ENCODE data around the gene ZMYND12.

Gene ZMYND12

GRCh38 chr1:42418516-42418915 is 37.3 kb downstream of the ZMYND12 start:
- H3K4me3 ChIP-seq (ENCODE audit: insufficient read depth, low read length, poor library complexity, severe bottlenecking): no peak overlapping the region
- no peaks in the 10 kb centered on the region for H3K9me3 ChIP-seq (ENCODE audit: insufficient read depth, low read length)
- H3K9ac ChIP-seq (ENCODE audit: low read length): no peak overlapping the region
- H3K27me3 ChIP-seq (ENCODE audit: low read length): no peaks in the 10 kb centered on the region
- H3K4me2 ChIP-seq (ENCODE audit: low read depth, low read length, poor library complexity, severe bottlenecking): no peak overlapping the region
- no peaks in the 10 kb centered on the region for H3K79me2 ChIP-seq (ENCODE audit: insufficient read depth, low read length)
- H3K36me3 ChIP-seq (ENCODE audit: low read length): no peaks in the 10 kb centered on the region
- H3K9me2 ChIP-seq (replicated peaks; ENCODE audit: insufficient read depth, low read length): no peaks in the 10 kb centered on the region
- H3K27ac ChIP-seq (ENCODE audit: low read depth, low read length): no peak overlapping the region
- H4K20me1 ChIP-seq (ENCODE audit: low read depth, low read length): no peaks in the 10 kb centered on the region
- TF ChIP-seq, protein P1, sequence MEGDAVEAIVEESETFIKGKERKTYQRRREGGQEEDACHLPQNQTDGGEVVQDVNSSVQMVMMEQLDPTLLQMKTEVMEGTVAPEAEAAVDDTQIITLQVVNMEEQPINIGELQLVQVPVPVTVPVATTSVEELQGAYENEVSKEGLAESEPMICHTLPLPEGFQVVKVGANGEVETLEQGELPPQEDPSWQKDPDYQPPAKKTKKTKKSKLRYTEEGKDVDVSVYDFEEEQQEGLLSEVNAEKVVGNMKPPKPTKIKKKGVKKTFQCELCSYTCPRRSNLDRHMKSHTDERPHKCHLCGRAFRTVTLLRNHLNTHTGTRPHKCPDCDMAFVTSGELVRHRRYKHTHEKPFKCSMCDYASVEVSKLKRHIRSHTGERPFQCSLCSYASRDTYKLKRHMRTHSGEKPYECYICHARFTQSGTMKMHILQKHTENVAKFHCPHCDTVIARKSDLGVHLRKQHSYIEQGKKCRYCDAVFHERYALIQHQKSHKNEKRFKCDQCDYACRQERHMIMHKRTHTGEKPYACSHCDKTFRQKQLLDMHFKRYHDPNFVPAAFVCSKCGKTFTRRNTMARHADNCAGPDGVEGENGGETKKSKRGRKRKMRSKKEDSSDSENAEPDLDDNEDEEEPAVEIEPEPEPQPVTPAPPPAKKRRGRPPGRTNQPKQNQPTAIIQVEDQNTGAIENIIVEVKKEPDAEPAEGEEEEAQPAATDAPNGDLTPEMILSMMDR (IDR thresholded peaks at IDR 0.05; ENCODE audit: insufficient read depth, low read length, poor library complexity, severe bottlenecking): no peak
- TF ChIP-seq EZH2phosphoT487 (conservative IDR thresholded peaks at IDR 0.05; ENCODE audit: low read length): no peak
- no peaks in the 10 kb centered on the region for H3F3A ChIP-seq (ENCODE audit: insufficient read depth)
- no peak overlapping the region for H2AFZ ChIP-seq (ENCODE audit: low read depth, low read length, severe bottlenecking)

- no peak overlapping the region for H3K27ac ChIP-seq (ENCODE audit: low read depth, low read length)
- H3K9ac ChIP-seq (ENCODE audit: low read length): no peak overlapping the region
- H3K9me2 ChIP-seq (replicated peaks; ENCODE audit: insufficient read depth, low read length): no peaks in the 10 kb centered on the region
- H3K79me2 ChIP-seq (ENCODE audit: insufficient read depth, low read length): no peaks in the 10 kb centered on the region
- no peaks in the 10 kb centered on the region for H3K36me3 ChIP-seq (ENCODE audit: low read length)
- no peak for TF ChIP-seq EZH2phosphoT487 (conservative IDR thresholded peaks at IDR 0.05; ENCODE audit: low read length)
- TF ChIP-seq, protein P1 (IDR thresholded peaks at IDR 0.05; ENCODE audit: insufficient read depth, low read length, poor library complexity, severe bottlenecking): no peak
- no peaks in the 10 kb centered on the region for H3K9me3 ChIP-seq (ENCODE audit: insufficient read depth, low read length)
- no peaks in the 10 kb centered on the region for H3K27me3 ChIP-seq (ENCODE audit: low read length)
- no peaks in the 10 kb centered on the region for H4K20me1 ChIP-seq (ENCODE audit: low read depth, low read length)
- no peak overlapping the region for H3K4me3 ChIP-seq (ENCODE audit: insufficient read depth, low read length, poor library complexity, severe bottlenecking)
- no peaks in the 10 kb centered on the region for H3F3A ChIP-seq (ENCODE audit: insufficient read depth)
- H2AFZ ChIP-seq (ENCODE audit: low read depth, low read length, severe bottlenecking): no peak overlapping the region
- no peak overlapping the region for H3K4me2 ChIP-seq (ENCODE audit: low read depth, low read length, poor library complexity, severe bottlenecking)
Observed at GRCh38 chr1:42417166-42417565, 38.7 kb downstream of the ZMYND12 start.

GRCh38 chr1:42414551-42415496 is 41.0 kb downstream of the ZMYND12 start:
- no peaks in the 10 kb centered on the region for H3F3A ChIP-seq (ENCODE audit: insufficient read depth)
- no peaks in the 10 kb centered on the region for H3K36me3 ChIP-seq (ENCODE audit: low read length)
- no peak overlapping the region for H2AFZ ChIP-seq (ENCODE audit: low read depth, low read length, severe bottlenecking)
- no peaks in the 10 kb centered on the region for H3K27me3 ChIP-seq (ENCODE audit: low read length)
- H4K20me1 ChIP-seq (ENCODE audit: low read depth, low read length): no peaks in the 10 kb centered on the region
- H3K9me2 ChIP-seq (replicated peaks; ENCODE audit: insufficient read depth, low read length): no peaks in the 10 kb centered on the region
- no peaks in the 10 kb centered on the region for H3K9me3 ChIP-seq (ENCODE audit: insufficient read depth, low read length)
- no peak overlapping the region for H3K9ac ChIP-seq (ENCODE audit: low read length)
- no peak overlapping the region for H3K27ac ChIP-seq (ENCODE audit: low read depth, low read length)
- no peak for TF ChIP-seq EZH2phosphoT487 (conservative IDR thresholded peaks at IDR 0.05; ENCODE audit: low read length)
- TF ChIP-seq, protein P1 (IDR thresholded peaks at IDR 0.05; ENCODE audit: insufficient read depth, low read length, poor library complexity, severe bottlenecking): no peak
- H3K4me2 ChIP-seq (ENCODE audit: low read depth, low read length, poor library complexity, severe bottlenecking): no peak overlapping the region
- no peak overlapping the region for H3K4me3 ChIP-seq (ENCODE audit: insufficient read depth, low read length, poor library complexity, severe bottlenecking)
- no peaks in the 10 kb centered on the region for H3K79me2 ChIP-seq (ENCODE audit: insufficient read depth, low read length)

Measured in SU-DHL-6 (cell line).